GM10266 (cell line): Measurements from ENCODE around the gene ANO5.
"Not testable (repeated sequence)": the region's sequence is repeated elsewhere in the genome, so short reads cannot be mapped to it uniquely, and the experiment has no call there.

ENCODE experiments used
- DNase-seq: peaks from one replicate; pipeline ENCODE4 v3.0.0; 2012; ENCODE audit errors: extremely low spot score
- TF ChIP-seq, protein P1 (sequence below): IDR thresholded peaks from 2 replicates; pipeline ENCODE4 v1.5.1; 2012; ENCODE audit warnings: mild to moderate bottlenecking, low read depth; ENCODE audit not compliant: control insufficient read depth, insufficient read depth; ENCODE audit errors: missing control alignments

ANO5 gene

DNA sequence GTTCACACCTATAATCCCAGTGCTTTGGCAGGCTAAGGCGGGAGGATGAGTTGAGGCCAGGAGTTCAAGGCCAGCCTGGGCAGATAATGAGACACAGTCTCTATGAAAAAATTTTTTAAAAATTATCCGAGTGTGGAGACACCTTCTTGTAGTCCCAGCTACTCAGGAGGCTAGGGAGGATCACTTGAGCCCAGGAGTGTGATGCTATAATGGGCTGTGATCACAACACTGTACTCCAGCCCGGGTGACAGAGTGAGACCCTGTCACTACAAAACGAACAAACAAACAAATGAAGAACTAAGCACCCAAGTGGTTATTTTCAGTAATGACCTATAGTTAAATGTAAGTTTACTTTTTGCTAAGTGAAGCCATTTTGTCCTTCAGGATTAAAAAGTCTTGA lies 32.3 kb downstream of the ANO5 start:
- DNase-seq = no peak
- TF ChIP-seq, protein P1, sequence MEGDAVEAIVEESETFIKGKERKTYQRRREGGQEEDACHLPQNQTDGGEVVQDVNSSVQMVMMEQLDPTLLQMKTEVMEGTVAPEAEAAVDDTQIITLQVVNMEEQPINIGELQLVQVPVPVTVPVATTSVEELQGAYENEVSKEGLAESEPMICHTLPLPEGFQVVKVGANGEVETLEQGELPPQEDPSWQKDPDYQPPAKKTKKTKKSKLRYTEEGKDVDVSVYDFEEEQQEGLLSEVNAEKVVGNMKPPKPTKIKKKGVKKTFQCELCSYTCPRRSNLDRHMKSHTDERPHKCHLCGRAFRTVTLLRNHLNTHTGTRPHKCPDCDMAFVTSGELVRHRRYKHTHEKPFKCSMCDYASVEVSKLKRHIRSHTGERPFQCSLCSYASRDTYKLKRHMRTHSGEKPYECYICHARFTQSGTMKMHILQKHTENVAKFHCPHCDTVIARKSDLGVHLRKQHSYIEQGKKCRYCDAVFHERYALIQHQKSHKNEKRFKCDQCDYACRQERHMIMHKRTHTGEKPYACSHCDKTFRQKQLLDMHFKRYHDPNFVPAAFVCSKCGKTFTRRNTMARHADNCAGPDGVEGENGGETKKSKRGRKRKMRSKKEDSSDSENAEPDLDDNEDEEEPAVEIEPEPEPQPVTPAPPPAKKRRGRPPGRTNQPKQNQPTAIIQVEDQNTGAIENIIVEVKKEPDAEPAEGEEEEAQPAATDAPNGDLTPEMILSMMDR = no peak

GRCh38 chr11:22234743-22235142 lies 41.9 kb downstream of the ANO5 start:
- TF ChIP-seq, protein P1 = no peak
- DNase-seq = no peak

GRCh38 chr11:22244986-22245592 lies 52.2 kb downstream of the ANO5 start:
- TF ChIP-seq, protein P1 = peak; percentile 63
- peak; percentile 11 for DNase-seq

DNA sequence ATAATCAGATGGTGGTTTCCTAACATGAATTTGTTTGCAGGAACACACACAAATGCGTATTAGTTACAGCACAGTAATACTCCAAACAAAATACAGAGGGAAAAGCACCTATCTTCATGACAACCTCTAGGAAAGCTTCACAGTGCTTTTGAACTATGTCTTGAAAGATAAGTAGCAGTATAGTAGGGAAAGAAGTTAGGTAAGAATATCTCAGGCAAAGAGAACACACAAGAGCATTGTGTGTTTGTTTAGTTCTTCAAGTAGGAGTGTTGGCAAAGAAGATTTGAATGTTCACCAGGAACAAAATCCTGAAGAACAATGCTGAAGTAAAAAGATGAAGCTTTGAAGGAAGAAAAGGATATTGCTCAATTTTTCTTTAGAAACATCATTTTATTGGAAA lies 54.1 kb downstream of the ANO5 start:
- DNase-seq = no peak
- TF ChIP-seq, protein P1 = no peak

GRCh38 chr11:22249871-22250270 lies 57.0 kb downstream of the ANO5 start:
- TF ChIP-seq, protein P1 = no peak
- no peak for DNase-seq

DNA sequence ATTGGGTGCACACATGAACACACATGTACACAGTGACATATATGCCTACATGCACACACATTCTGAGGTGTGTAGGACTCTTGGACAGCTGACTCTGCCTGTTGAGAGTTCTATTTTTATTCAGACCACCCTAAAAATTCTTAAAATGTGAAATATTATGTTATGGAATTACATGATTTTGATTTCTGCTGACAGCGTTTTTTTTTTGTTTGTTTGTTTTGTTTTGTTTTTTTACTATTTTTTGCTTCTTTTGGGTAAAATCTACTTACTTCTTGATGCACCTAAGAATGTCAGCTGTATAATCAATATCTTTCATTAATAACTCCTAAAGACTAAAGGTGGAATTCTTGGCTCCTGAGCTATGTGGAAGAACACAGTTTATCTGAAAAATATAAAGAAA lies 64.0 kb downstream of the ANO5 start:
- TF ChIP-seq, protein P1 = no peak
- no peak for DNase-seq

DNA sequence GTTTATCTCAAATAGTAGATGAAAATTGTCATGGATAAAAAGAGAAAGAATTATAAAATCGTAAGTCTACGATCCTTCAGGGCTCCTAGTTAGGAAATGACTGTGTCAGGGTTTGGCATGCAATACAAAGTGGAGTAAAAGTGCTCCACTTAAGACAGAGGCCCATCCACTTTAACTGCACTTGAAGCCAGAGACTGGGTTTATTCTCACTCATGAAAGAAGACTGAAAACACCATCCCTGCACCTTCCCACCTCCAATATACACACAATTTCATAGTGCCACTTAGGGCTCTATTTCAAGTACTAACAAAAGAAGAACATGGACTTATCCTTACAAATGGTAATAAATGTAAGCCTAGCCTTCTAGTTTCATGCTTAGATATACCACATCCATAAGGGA lies 70.7 kb downstream of the ANO5 start:
- DNase-seq = no peak
- TF ChIP-seq, protein P1 = no peak

- DNase-seq = not testable (repeated sequence)
Measured at GRCh38 chr11:22268983-22269624, 76.2 kb downstream of the ANO5 start.
